Panc1 (cell line): Measurements from ENCODE around the gene DLX3. TPM values are rescaled to one million over a fixed set of nuclear protein-coding genes. Genes with fewer than 3 reads are reported as not detected.
A peak's percentile ranks its signal among the peaks of the same experiment; 100 is the strongest.

Experiments used
- ATAC-seq: fragments of 200-7000 bp; cut with Tn5 transposase; 2 replicates; pipeline ENCODE4 v1.9.1; 2020; ENCODE audit warnings: mild to moderate bottlenecking, moderate library complexity
- BruUV-seq: library from RNA; stranded (reverse); fragments of 400-500 nt; replicated peaks from 2 replicates; lab custom pipeline; 2021; lab: Mats Ljungman, UMichigan
- CTCF ChIA-PET: fragments of 300-600 bp; sonication (Branson Sonifier 250); formaldehyde crosslinking; loops from one replicate; lab custom pipeline; 2022; ENCODE audit warnings: antibody characterized with exemption; lab: Charles Lee
- POLR2A ChIA-PET: fragments of 300-600 bp; sonication (Branson Sonifier 250); formaldehyde crosslinking; loops from one replicate; lab custom pipeline; 2022; ENCODE audit warnings: antibody characterized with exemption; lab: Charles Lee
- DNase-seq: peaks from one replicate; pipeline ENCODE4 v3.0.0-alpha.2; 2010; ENCODE audit warnings: low read depth, low spot score
- H3K27ac ChIP-seq: 2 replicates; pipeline ENCODE4 v1.5.1; 2011; ENCODE audit warnings: mild to moderate bottlenecking, low read length, inconsistent platforms
- H3K27me3 ChIP-seq: fragments of 200-500 bp; sonication (Bioruptor generic); 2 replicates; pipeline ENCODE4 v1.6.0; 2014; ENCODE audit warnings: low read length, inconsistent platforms; ENCODE audit not compliant: control insufficient read depth, insufficient read depth
- H3K36me3 ChIP-seq: fragments of 200-500 bp; sonication (Bioruptor generic); 2 replicates; pipeline ENCODE4 v1.5.1; 2014; ENCODE audit warnings: inconsistent platforms, mild to moderate bottlenecking, low read length, moderate library complexity; ENCODE audit not compliant: control insufficient read depth, insufficient read depth
- H3K4me1 ChIP-seq: 2 replicates; pipeline ENCODE4 v1.5.1; 2011; ENCODE audit warnings: inconsistent platforms, mild to moderate bottlenecking, low read length, moderate library complexity; ENCODE audit not compliant: control insufficient read depth, insufficient read depth
- H3K4me3 ChIP-seq, 2 experiments: 2 replicates each; pipeline ENCODE4 v1.5.1; 2011 to 2012; ENCODE audit warnings: low read depth in 2 of 2, low read length in 2 of 2, mild to moderate bottlenecking in 2 of 2, inconsistent platforms in 1 of 2, moderate library complexity in 1 of 2
- H3K9me3 ChIP-seq: fragments of 200-500 bp; sonication (Bioruptor generic); 2 replicates; pipeline ENCODE4 v1.5.1; 2014; ENCODE audit warnings: low read depth, mild to moderate bottlenecking, inconsistent platforms, low read length, moderate library complexity; ENCODE audit not compliant: control insufficient read depth, insufficient read depth
- POLR2AphosphoS5 ChIP-seq: IDR thresholded peaks from 2 replicates; pipeline ENCODE4 v1.6.1; 2012; ENCODE audit warnings: mild to moderate bottlenecking, low read depth, low read length, moderate library complexity
- SIN3A ChIP-seq: IDR thresholded peaks from 2 replicates; pipeline ENCODE4 v1.6.1; 2012; ENCODE audit warnings: low read depth, mild to moderate bottlenecking, low read length, moderate library complexity, borderline replicate concordance; ENCODE audit not compliant: insufficient read depth
- TCF7L2 ChIP-seq: IDR thresholded peaks from 2 replicates; pipeline ENCODE4 v1.6.1; 2011; ENCODE audit warnings: mild to moderate bottlenecking, low read depth, low read length, inconsistent platforms
- in situ Hi-C: cut with HindIII; loops from 2 replicates; pipeline ENCODE4 v1.10.0; 2016; ENCODE audit warnings: low sequenced_read_pairs, low pct_unique_long_range_greater_than_20kb
- intact Hi-C: fragments of 100-400 bp; cut with micrococcal nuclease; formaldehyde crosslinking; loops from one replicate; pipeline ENCODE4 v1.10.0; 2022; ENCODE audit not compliant: unreplicated experiment
- total RNA-seq: library from RNA; stranded (reverse); gene quantifications from one replicate; pipeline ENCODE4 v1.2.1, GENCODE V29; 2021; ENCODE audit not compliant: unreplicated experiment
- TF ChIP-seq, protein P1 (sequence below), 2 experiments: IDR thresholded peaks; 2 replicates each; pipeline ENCODE4 v1.6.1; 2011 to 2012; ENCODE audit warnings: low read depth in 2 of 2, control low read depth in 1 of 2, low read length in 1 of 2, mild to moderate bottlenecking in 1 of 2, moderate library complexity in 1 of 2; ENCODE audit not compliant: insufficient read depth in 1 of 2
- TF ChIP-seq, protein P2 (sequence below): fragments of 450-650 bp; IDR thresholded peaks from 2 replicates; pipeline ENCODE4 v1.5.1; 2017; ENCODE audit warnings: mild to moderate bottlenecking

Gene DLX3
- total RNA-seq, 1 experiment from 2014 or later, result 2.9 TPM

DNA sequence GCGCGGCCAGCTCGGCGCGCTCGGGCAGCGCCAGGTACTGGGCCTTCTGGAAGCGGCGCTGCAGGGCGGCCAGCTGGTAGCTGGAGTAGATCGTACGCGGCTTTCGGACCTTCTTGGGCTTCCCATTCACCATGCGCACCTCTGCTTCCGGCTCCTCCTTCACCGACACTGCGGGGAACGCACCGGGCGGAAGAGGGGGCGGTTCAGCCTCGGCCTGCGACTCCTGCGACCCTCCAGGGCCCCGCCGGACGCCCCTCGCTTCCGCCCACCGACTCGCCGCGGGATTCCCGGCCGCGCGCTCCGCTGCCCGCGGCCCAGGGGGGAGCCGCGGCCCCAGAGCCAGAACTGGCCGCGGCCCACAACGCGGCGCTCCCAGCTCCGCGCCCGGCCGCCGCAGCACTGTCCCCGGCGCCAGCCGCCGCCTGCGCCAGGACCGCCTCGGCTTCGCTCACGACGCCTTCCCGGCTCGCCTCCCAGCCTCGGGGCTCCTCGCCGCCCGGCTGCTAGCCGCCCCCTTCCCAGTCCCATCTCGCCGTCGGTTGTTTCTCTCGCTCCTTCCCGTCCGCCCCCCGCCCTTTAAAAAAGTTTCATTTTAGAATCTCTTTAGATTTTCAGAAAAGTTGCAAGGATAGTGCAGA, 1.5 kb downstream of the DLX3 start:
- ChIA-PET CTCF (interaction anchor here (0.5 to 2.1 kb wide), 3 partner anchors 23 to 132 kb away, joined by 4 to 11 read pairs (median 5); no protein-coding TSS in a partner anchor), POLR2A (no interaction called here)
- intact Hi-C loops, result loop anchor here (10.0 kb wide), 1 partner anchor 289 kb away; the partner anchor contains the start of gene SLC35B1
- in situ Hi-C loops, result no loop called here
- BruUV-seq, result no TSS peak
- DNase-seq (no peak), ATAC-seq (peak; percentile 49)
- TF ChIP-seq, protein P1, sequence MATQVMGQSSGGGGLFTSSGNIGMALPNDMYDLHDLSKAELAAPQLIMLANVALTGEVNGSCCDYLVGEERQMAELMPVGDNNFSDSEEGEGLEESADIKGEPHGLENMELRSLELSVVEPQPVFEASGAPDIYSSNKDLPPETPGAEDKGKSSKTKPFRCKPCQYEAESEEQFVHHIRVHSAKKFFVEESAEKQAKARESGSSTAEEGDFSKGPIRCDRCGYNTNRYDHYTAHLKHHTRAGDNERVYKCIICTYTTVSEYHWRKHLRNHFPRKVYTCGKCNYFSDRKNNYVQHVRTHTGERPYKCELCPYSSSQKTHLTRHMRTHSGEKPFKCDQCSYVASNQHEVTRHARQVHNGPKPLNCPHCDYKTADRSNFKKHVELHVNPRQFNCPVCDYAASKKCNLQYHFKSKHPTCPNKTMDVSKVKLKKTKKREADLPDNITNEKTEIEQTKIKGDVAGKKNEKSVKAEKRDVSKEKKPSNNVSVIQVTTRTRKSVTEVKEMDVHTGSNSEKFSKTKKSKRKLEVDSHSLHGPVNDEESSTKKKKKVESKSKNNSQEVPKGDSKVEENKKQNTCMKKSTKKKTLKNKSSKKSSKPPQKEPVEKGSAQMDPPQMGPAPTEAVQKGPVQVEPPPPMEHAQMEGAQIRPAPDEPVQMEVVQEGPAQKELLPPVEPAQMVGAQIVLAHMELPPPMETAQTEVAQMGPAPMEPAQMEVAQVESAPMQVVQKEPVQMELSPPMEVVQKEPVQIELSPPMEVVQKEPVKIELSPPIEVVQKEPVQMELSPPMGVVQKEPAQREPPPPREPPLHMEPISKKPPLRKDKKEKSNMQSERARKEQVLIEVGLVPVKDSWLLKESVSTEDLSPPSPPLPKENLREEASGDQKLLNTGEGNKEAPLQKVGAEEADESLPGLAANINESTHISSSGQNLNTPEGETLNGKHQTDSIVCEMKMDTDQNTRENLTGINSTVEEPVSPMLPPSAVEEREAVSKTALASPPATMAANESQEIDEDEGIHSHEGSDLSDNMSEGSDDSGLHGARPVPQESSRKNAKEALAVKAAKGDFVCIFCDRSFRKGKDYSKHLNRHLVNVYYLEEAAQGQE (IDR thresholded peaks at IDR 0.05; ENCODE audit: insufficient read depth in 1 of 2, low read depth in 2 of 2, low read length in 1 of 2), result no peak
- TF ChIP-seq POLR2AphosphoS5 (no peak), TCF7L2 (no peak), SIN3A (no peak)
- TF ChIP-seq, protein P2, sequence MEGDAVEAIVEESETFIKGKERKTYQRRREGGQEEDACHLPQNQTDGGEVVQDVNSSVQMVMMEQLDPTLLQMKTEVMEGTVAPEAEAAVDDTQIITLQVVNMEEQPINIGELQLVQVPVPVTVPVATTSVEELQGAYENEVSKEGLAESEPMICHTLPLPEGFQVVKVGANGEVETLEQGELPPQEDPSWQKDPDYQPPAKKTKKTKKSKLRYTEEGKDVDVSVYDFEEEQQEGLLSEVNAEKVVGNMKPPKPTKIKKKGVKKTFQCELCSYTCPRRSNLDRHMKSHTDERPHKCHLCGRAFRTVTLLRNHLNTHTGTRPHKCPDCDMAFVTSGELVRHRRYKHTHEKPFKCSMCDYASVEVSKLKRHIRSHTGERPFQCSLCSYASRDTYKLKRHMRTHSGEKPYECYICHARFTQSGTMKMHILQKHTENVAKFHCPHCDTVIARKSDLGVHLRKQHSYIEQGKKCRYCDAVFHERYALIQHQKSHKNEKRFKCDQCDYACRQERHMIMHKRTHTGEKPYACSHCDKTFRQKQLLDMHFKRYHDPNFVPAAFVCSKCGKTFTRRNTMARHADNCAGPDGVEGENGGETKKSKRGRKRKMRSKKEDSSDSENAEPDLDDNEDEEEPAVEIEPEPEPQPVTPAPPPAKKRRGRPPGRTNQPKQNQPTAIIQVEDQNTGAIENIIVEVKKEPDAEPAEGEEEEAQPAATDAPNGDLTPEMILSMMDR, result no peak
- Histone ChIP-seq H3K27me3 (no peaks in the 10 kb centered on the region), H3K9me3 (no peaks in the 10 kb centered on the region), H3K27ac (peak overlapping the region; percentile 73), H3K4me3 (peak overlapping the region; percentile 50 to 55), H3K4me1 (peaks cover 23% of the 10 kb centered on the region), H3K36me3 (no peaks in the 10 kb centered on the region)

DNA sequence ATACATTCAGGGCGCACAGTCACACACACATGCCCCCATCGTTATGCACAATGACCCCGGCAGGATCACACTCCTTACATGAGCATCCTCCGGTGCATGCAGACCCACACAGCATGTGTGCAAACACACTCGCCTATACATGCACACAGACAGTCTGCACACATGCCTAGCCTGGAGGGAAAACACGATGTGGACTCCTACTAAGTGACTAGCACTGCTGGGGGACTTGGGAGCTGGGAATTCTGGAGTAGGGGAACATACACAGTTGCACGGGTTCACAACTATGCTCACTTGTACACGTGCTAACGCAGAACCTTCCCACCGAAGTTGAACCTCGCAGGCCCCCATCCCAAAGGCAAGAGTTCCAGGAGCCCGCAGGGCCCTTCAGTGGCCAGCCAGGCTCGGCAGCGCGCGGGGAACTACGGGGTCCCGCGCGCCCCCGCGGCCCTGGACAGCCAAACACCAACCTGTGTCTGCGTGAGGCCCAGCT, 2.0 kb downstream of the DLX3 start:
- no peak for DNase-seq
- no peaks in the 10 kb centered on the region for H3K27me3 ChIP-seq
- peak overlapping the region; percentile 50 to 55 for H3K4me3 ChIP-seq
- H3K27ac ChIP-seq, result 0 out of 2 replicates have a peak overlapping the region, but pooled peaks have one; percentile 20
- TF ChIP-seq, protein P2, result no peak
- TF ChIP-seq, protein P1 (IDR thresholded peaks at IDR 0.05; ENCODE audit: insufficient read depth in 1 of 2, low read depth in 2 of 2, low read length in 1 of 2), result no peak
- TF ChIP-seq POLR2AphosphoS5 (no peak), SIN3A (no peak), TCF7L2 (no peak)
- in situ Hi-C loops (no loop called here), intact Hi-C loops (loop anchor here (10.0 kb wide), 1 partner anchor 288 kb away; the partner anchor contains the start of gene SLC35B1)
- no peaks in the 10 kb centered on the region for H3K36me3 ChIP-seq
- BruUV-seq, result no TSS peak
- H3K9me3 ChIP-seq, result no peaks in the 10 kb centered on the region
- ATAC-seq, result no peak
- peaks cover 25% of the 10 kb centered on the region for H3K4me1 ChIP-seq
- ChIA-PET CTCF (interaction anchor here (0.5 to 2.1 kb wide), 4 partner anchors 22 to 495 kb away, joined by 3 to 11 read pairs (median 4); no protein-coding TSS in a partner anchor), POLR2A (no interaction called here)
